ENCODE data around the gene SLX9.

Gene SLX9

DNA sequence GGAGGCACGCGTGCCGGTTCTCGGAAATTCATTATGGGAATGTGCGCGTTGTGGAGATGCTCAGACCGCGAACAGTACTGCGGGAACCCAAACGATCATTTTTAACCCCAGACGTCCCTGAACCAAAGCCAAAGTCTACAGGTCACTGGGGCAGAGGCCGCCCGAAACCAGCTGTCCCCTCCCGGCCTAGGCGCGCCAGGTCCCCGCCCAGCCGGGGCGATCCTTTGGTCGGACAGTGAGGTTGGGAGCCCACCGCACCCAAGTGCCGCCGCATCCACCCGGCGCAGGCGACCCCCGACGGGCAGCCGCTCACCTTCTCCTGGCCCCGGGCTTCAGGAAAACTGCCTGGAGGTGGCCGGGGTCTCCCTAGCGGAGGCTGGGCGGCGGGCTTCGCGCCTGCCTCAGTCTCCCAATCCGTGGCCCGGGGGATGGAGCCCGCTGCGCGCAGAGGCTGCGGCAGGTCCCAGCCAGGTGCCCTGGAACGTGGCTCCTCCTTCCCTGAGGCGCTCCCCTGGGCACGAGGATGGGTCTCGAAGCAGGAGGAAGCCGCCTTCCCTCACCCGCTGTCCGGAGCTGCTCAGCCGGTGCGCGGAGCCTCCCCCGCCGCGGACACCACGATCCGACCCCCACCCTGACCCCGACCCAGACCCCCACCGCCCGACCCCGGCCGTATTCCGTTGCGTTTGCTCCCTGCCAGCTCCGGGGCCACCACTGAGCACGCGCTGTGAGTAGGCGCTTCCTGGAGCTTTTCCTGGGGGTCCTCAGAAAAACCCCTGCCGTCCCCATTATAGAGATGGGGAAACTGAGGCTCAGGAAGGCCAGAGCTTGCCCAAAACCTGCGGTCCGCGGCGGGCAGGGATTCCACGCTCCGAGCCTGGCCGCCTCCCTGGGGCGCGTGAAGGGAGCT, 8.1 kb upstream of the SLX9 start:
- no peak for DNase-seq

DNA sequence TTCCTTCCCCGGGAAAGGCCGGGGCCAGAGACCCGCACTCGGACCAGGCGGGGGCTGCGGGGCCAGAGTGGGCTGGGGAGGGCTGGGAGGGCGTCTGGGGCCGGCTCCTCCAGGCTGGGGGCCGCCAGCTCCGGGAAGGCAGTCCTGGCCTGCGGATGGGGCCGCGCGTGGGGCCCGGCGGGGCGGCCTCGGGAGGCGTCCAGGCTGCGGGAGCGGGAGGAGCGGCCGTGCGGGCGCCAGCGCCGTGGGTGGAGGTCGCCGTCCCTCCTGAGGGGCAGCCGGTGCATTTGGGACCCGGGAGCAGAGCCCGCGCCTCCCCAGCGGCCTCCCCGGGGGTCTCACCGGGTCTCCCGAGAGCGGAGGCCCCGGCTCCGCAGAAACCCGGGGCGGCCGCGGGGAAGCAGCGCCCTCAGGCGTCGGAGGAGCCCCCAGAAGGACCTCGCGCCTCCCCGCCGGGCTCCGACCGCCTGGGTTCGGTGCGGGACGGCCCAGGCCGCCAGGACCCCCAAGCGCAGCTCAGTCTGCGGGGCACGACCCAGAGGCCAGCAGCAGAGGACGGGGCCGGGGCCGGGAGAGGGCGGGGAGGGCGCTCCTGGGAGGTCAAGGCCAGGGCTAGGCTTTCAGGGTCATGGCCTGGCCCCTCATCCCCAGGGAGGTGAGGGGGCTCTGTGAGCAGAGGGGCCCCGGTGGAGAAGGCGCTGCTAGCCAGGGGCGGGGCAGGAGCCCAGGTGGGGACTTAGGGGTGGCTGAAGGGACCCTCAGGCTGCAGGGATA, 7.2 kb upstream of the SLX9 start:
- DNase-seq = no peak

DNA sequence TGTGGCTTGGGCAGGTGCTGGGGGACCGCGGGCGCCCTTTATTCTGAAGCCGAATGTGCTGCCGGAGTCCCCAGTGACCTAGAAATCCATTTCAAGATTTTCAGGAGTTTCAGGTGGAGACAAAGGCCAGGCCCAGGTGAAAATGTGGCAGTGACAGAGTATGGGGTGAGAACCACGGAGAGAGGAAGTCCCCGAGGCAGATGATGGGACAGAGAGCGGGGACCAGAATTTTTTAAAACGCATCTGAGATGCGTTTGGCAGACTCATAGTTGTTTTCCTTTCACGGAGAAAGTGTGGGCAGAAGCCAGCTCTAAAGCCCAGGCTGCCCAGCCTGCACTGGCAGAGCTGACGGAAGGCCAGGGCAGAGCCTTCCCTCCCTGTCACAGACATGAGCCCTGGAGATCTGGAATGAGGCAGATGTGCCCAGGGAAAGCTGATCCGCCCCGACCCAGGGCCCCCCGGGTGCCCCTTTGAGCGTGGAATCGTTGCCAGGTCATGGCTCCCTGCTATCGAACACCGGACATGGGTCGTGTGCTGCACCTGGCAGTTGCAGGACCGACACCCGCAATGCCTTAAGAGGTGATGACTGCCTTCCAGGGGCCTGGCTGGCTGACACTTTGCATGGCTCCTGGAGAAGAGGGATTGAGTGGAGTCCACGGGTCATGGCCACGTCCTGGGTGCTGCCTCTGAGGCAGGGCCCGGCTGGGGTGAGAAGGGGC, 6.5 kb upstream of the SLX9 start:
- DNase-seq = no peak

DNA sequence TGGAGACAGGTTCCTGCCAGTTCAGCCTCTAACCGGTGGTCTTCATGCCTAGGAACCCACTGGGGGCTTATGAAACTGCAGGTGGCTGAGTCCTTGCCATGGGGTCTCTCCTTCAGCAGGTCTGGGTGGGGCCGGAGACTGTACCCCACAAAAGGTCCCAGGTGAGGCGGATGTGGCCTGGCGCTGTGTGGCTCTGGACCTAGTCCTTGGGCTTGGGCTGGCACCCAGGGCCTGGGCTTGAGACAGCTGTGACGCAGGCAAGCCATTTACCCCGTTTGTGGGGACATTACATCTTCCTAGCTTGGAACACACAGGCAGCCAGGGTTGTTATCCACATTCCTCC, 5.9 kb upstream of the SLX9 start:
- DNase-seq = no peak

DNA sequence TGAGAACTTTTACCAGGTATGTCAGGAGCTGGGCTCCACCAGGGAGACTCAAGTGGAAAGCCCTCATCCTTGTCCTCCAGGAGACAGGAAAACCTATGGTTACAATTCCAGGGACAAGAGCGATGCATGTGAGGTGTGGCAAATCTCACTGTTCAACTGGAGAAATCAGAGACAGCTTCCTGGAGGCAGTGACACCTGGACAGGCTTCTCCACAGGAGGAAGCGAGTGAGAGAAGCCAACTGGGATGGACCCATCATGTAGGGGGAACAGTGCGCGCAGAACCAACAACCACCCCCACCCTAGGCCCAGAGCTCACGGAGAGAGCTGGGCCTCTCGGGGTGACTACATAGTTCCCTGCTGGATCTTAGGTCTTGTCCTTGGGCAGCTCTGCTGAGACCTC, 5.6 kb upstream of the SLX9 start:
- DNase-seq = no peak

DNA sequence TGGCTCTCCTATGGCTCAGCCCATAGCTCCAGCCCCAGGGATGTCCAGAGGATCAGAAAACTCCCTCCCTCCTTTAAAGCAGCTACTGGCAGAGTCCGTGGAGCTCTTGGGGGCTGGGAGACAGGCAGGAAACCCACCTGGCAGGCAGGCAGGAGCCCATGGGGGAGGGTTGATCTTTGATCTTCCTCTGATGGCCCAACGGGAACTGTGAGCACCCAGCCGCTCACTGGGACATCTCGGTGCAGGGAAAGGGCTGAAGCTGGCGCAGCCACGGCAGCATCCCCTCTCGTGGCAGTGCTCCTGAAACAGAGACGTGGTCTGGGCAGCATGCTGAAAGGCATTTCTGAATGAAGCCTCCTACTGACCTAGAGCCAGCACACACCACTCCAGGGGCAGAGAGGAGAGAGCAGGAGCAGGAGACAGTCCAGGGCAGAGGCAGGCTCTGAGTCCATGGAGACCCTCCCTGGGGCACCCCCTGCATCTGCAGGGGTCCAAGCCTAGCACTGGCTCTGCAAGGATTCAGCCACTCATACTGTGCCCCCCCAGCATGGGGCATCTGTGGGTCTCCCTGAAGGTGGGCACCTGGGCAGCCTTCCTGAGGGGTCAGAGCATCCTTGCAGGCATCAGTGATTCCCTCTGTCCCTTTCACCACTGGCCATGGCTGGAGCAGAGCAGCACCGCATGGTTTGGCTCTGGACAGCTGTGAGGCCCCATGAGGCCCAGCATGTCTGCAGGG, 4.9 kb upstream of the SLX9 start:
- no peak for DNase-seq

DNA sequence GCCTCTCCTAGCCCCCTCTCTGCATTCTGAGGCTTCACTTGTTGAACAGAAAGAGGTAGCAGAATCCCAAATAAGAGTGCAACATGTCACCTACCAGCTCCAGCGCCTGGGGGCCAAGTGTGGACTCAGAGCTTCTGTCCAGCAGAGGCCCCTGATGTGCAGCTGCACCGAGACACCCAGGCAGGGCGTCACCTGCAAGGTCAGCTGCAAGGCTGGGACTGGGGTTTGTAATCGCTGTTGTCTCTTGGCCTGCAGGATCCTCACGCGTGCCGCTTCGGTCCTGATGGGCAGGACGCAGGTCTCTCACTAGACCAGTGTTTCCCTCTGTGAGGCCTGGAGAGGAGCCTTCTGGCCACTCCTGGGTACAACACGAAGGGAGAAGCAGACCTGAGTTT, 4.3 kb upstream of the SLX9 start:
- DNase-seq = no peak

DNA sequence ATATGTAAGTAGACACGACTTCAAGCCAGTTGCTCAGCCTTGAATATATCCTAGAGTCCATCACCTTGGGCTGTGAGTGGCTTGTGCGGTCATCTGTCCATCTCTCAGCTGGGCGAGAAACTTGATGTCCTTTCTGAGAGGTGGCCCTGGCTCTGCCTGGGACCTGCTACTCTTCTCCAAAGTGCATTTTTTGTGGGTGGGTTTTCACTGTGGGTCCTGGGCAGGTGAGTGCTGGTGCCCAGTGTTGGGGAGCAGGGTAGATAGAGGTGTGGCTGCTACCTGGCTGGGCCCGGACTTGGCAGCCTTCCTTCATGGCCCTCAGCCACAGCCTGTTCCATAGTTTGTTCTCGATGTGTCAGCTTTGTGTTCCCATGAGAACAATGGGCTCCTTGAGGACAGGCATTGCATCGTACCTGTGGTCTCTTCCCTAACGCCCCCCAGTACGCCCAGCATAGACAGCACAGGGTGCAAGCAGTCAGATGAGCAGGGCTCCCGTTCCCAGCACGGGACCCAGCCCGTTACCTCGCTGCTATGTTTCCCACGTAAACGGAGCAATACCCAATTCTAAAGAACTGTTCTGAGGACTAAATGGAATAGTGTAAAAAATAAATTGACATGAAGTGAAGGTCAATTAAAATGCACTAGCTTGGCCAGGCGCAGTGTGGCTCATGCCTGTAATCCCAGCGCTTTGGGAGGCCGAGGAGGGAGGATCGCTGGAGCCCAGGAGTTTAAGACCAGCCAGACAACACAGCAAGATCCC, 877 bp upstream of the SLX9 start:
- DNase-seq = no peak

DNA sequence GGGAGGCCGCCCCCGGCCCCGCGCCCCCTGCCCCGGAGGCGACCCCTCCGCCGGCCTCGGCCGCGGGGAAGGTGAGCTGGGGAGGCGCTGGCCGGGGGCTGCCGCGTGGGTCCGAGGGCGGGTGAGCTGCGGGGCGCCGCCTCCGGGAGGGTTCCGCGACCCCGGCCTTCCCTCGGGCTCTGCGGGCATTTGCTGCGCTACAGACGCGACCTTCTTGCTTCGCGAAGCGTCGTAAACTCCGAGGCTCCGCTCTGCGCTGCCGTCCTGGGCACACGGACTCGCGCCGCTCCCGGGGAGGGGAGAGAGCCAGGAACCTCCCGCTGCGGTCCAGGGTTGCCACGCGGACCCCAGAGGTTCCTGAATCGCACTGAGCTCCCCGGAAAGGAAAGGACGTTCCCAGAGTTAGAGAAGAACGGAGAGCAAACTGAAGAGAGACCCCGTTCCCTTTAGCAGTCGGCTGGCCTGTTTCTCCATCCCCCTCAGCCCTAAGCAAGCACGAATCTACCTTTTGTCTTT, 345 bp downstream of the SLX9 start:
- no peak for DNase-seq

DNA sequence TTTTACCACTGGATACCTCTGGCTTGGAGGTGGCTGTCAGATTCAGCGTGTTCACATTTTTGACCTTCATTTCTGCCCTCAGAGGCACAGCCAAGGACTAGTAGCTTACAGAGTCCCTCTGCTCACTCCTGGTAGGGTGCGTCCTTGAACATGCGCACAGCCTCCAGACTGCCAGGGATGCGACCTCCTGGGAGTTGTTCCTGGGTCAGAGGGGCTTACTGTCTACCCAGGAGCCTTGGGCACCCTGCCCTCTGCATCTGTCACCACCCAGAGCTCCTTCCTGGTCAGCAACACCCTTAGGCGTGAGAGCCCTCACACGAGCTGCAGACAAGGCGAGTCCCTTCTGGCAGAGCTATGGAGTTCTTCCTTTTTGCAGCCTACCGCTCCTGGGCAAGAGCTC, 1.7 kb downstream of the SLX9 start:
- DNase-seq = no peak

DNA sequence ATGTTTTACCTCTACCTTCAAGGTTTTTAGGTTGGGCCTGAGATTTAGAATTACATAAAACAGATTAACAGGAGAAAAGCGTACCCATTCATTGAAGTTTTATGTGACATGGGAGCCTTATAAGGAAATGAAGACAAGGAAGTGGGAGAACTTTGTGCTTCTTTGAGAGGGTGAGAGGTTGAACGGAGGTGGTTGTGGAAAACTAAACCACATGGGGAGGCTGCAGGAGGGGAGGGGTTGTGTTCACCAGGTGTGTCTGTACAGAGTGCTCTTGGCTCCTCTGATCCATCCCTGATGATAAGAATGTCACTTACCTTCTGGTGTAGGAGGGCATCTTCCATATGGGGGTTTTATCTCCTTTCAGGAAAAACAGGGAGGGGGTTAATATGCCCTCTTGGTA, 2.7 kb downstream of the SLX9 start:
- no peak for DNase-seq

DNA sequence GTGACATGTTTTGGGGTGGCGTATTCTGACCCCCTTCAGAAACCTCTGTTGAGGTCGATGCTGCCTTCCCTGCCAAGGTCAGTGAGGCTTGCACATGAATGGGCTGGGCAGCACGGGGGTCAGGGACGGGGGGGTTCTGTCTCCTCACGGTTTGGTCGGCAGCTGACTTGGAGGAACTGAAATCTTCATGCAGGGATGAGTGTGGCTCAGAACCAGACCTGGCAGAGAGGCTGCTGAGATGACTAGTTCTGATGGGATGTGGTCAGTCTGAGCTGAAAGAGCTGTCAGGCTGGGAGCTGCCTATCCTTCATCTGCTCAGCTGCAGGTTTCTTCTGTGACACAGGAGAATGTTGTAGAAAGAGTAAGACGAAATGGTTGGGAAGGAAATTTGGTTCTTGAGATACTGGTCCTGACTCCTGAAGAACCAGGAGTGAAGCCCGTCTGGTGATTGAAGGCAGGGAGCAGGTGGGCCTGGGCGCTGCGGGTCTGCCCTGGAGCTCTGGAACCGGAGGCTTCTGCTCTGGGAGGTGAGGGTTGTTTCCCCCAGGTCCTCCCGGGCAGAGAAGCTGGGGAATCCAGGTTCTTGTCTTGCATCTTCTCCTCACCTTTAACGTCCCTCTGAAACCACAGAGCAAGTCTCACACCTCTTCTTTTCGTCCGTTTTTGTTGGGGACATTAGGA, 3.3 kb downstream of the SLX9 start:
- no peak for DNase-seq

DNA sequence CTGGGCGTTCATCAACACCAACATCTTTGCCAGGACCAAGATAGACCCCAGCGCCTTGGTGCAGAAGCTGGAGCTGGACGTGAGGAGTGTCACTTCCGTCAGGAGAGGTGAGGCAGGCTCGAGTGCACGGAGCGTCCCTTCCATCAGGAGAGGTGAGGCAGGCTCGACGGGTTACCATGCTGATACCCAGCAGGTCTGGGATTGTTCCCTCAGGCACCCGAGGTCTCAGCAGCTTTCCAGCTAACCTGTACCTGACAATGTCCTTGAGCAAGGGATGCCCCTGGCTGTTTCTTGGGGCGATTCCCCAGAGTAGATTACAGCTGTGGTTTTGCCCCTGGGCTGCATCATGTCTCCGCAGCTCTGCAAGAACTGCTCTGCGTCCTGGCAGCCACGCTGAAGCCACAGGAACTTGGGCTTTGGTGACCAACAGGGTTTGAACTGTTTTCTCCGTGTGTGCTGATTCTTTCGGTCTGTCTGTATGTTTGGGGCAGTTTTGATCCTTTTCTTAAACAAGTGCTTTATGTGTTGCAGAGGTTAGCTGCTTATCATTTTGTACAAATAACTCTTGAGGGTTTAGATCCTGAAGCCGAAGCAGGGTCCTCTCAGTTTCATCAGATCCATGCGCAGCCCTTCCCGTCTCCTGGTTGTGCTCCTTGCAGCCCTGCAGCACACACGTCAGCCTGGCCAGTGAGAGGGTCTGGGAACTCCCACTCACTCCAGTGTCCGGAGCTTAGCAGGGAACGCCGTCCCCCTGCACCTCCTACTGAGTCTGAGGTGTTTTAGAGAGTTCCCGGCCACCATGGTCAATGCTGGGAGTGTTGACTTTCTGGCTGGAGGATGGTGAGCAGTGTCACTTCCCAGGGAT, 4.1 kb downstream of the SLX9 start:
- no peak for DNase-seq

DNA sequence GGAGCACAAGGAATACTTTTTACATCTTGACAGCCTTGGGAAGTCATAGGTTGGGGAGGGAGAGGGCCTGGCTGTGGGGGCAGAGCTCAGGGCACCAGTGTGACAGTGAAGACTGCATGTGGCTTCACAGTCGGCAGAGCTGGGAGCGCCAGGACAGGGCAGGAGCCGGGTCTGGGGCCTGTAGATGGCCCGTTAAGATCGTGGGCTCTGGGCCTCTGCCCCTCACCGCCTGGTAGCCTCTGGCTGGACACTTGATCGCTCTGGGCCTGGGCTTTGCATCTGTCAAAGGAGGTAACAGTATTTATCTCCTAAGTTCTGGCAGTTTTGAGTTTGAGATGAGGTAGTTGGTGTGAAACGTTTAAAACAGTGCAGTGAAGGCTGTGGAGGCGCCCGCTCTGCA, 4.8 kb downstream of the SLX9 start:
- no peak for DNase-seq

DNA sequence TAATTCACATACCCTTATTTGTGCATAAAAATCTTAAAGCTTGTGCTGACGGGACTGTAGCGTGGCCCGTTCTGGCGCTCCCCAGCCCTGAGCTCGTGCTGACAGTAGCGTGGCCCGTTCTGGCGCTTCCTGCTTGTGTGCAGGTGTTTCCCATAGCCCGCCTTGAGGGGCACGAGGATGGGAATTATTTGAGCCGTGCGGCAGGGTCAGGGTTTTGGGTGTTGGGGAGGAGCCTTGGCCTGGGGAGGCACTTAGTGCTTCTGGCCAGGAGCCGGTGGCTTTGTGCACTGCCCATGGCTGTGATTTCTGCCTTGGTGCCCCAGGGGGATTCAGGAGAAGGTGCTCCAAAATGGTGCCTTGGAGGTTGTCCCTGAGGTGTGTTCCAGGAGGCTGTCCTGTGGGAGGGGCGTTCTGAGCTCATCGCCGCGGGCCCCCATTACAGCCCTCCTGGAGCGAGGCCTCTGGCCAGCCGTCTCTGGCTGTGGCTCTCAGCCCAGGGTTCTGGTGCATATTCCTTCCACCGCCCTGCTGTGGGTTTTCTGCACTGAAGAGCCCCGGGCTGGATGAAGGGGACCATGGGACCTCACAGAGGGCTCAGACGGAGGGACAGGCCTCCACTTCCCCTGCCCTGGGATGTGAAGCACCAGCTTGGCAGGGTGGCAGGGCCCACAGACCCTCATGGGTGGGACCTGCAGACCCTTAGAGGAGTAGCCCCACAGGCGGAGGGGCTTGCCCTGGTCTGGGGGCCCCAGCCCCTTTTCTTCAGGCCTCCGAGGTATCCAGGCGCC, 6.6 kb downstream of the SLX9 start:
- no peak for DNase-seq

DNA sequence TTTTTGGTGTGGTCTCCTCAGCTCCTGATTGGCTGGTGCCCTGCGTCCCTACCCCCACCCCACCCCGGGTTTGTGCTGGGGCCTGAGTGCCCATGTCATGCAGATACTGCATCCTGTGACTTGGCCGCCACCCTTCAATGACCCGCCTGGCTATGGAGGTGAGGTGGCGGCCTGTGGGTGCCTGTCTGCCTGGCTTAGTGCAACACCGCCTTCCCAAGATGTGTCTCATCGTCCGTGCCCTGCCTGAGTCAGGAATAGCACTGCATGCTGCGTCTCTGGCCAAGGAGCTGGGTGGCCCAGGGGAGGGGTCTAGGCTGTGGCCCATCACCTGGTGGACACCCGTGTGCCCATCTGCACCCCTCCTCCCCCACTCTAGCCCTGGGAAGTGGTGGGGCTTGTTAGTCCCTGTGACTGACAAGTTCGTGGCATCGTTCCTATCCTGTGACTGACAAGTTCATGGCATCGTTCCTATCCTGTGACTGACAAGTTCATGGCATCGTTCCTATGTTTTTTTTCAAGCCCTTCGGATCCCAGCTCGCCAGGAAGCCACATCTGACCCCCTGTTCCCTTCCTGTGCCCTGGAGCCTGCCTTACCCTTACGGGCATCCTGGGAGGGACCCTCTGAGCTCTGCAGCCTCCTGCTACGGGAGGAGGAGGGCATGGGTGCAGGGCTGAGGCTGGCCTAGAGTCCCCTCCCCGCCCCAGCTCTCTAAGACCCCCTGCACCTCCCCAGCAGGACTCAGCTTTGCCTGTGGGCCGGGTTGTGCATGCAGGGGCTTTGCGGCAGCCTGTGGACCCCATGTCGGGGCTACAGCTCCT, 7.5 kb downstream of the SLX9 start:
- DNase-seq = no peak

DNA sequence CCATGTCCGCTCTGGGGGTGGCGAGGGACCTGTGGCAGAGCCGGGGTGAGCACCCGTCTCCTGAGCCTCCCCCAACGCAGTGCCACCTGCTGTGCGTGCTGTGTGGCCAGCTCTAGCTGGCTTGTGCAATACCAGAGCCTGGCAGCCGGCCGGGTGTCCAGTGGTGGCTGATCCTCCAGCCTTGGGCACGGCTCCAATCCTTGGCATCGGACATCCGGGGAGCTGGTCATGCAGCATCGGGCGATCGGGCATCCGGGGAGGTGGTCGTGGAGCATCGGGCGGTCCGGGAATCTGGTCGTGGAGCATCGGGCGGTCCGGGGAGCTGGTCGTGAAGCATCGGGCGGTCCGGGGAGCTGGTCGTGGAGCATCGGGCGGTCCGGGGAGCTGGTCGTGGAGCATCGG, 8.1 kb downstream of the SLX9 start:
- no peak for DNase-seq

DNA sequence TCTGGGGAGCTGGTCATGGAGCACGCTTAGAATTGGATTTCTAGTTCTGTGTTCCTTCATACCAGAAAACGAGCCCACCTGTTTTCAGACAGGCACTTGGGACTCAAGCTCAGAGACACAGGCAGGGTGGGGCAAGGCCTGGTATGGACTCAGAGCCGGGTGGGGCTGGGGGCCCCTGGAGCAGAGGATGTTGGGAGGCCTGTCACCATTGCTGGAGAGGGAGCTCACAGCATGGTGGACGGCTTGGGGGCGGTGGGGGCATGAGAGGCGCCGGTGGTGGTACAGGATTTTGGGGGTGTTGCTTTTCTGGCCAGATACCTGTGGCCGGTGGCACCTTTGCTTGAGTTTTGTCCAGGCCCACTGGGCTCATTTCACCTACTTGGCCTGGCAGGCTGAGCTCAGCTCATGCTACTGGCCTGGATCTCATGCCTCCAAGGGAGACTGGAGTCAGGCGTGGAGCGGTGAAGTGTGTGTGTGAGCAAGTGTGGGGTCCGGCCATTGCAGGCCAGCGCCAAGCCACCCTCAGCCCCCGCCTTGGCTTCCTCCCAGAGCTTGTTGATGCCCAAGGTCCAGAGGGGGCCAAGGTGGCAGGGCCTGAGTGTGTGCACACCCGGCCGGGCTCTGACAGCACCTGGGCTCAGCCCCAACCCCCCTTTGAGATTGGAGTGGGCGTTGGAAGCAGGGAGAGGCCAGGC, 8.7 kb downstream of the SLX9 start:
- DNase-seq = no peak
